Neuronal stem cell (in vitro differentiated cells): ENCODE measurements around the gene SPPL2C.
A peak's percentile ranks its signal among the peaks of the same experiment; 100 is the strongest.

Source experiments
- DNase-seq: peaks from one replicate; pipeline ENCODE4 v3.0.0-alpha.2; 2013; ENCODE audit warnings: low spot score
- H2AFZ ChIP-seq: one replicate; pipeline ENCODE4 v1.6.1; 2013; ENCODE audit warnings: mild to moderate bottlenecking, low read length, inconsistent platforms
- H2AK5ac ChIP-seq: 2 replicates; pipeline ENCODE4 v1.6.1; 2013; ENCODE audit warnings: low read depth, mild to moderate bottlenecking, inconsistent platforms, low read length, moderate library complexity, mixed read lengths
- H2BK120ac ChIP-seq: 2 replicates; pipeline ENCODE4 v1.6.1; 2013; ENCODE audit warnings: low read depth, mild to moderate bottlenecking, inconsistent platforms, low read length, moderate library complexity, mixed read lengths
- H2BK12ac ChIP-seq: one replicate; pipeline ENCODE4 v1.6.1; 2013; ENCODE audit warnings: low read length, inconsistent platforms
- H2BK15ac ChIP-seq: 2 replicates; pipeline ENCODE4 v1.6.1; 2013; ENCODE audit warnings: mild to moderate bottlenecking, low read length, inconsistent platforms, mixed read lengths
- H2BK5ac ChIP-seq: one replicate; pipeline ENCODE4 v1.6.1; 2013; ENCODE audit warnings: inconsistent platforms, mild to moderate bottlenecking, low read length, moderate library complexity
- H3K14ac ChIP-seq: one replicate; pipeline ENCODE4 v1.6.1; 2013; ENCODE audit warnings: low read length, inconsistent platforms
- H3K18ac ChIP-seq: 2 replicates; pipeline ENCODE4 v1.6.1; 2013; ENCODE audit warnings: low read length, inconsistent platforms
- H3K23ac ChIP-seq: 2 replicates; pipeline ENCODE4 v1.6.1; 2013; ENCODE audit warnings: low read depth, mild to moderate bottlenecking, mixed read lengths, low read length, inconsistent platforms; ENCODE audit not compliant: poor library complexity
- H3K27ac ChIP-seq: replicated peaks from 3 replicates; pipeline ENCODE4 v1.5.1; 2013; ENCODE audit warnings: low read length, inconsistent platforms
- H3K27me3 ChIP-seq, 3 experiments: 2 replicates each; pipeline ENCODE4 v1.6.1; 2013; ENCODE audit warnings: low read length in 3 of 3, mild to moderate bottlenecking in 2 of 3, inconsistent platforms in 1 of 3, low read depth in 1 of 3, mixed read lengths in 1 of 3, moderate library complexity in 1 of 3; ENCODE audit not compliant: control insufficient read depth in 3 of 3, insufficient read depth in 3 of 3
- H3K36me3 ChIP-seq, 2 donors: replicated peaks in 1 of 2; 2 replicates each; pipeline ENCODE4 v1.6.1; 2013; ENCODE audit warnings: low read length in 2 of 2; ENCODE audit not compliant: control insufficient read depth in 2 of 2, insufficient read depth in 2 of 2
- H3K4ac ChIP-seq: 2 replicates; pipeline ENCODE4 v1.6.1; 2013; ENCODE audit warnings: inconsistent platforms, mild to moderate bottlenecking, low read length, moderate library complexity
- H3K4me1 ChIP-seq, 2 donors: 1 replicate in 1 of 2; 2 replicates in 1 of 2; pipeline ENCODE4 v1.6.1; 2013; ENCODE audit warnings: low read length in 2 of 2, low read depth in 1 of 2; ENCODE audit not compliant: control insufficient read depth in 2 of 2, insufficient read depth in 1 of 2
- H3K4me2 ChIP-seq: one replicate; pipeline ENCODE4 v1.6.1; 2013; ENCODE audit warnings: mild to moderate bottlenecking, low read length, inconsistent platforms; ENCODE audit not compliant: insufficient read depth, poor library complexity, severe bottlenecking
- H3K4me3 ChIP-seq, 2 donors: 2 replicates each; pipeline ENCODE4 v1.5.1; 2013; ENCODE audit warnings: low read length in 2 of 2, mild to moderate bottlenecking in 2 of 2, inconsistent platforms in 1 of 2, moderate library complexity in 1 of 2
- H3K79me1 ChIP-seq: one replicate; pipeline ENCODE4 v1.6.1; 2013; ENCODE audit warnings: low read depth, mild to moderate bottlenecking, inconsistent platforms, low read length, moderate library complexity
- H3K9ac ChIP-seq: one replicate; pipeline ENCODE4 v1.6.1; 2013; ENCODE audit warnings: mild to moderate bottlenecking, low read depth, low read length, inconsistent platforms; ENCODE audit not compliant: poor library complexity
- H3K9me3 ChIP-seq, 2 donors: replicated peaks in 1 of 2; 2 replicates each; pipeline versions ENCODE3 to v1.6.1; 2013; ENCODE audit warnings: low read length in 2 of 2, mild to moderate bottlenecking in 2 of 2, inconsistent platforms in 1 of 2, low read depth in 1 of 2, mixed read lengths in 1 of 2, moderate library complexity in 1 of 2; ENCODE audit not compliant: control insufficient read depth in 2 of 2, insufficient read depth in 1 of 2
- H4K8ac ChIP-seq: one replicate; pipeline ENCODE4 v1.6.1; 2013; ENCODE audit warnings: low read depth, mild to moderate bottlenecking, inconsistent platforms, low read length, moderate library complexity
- H4K91ac ChIP-seq: one replicate; pipeline ENCODE4 v1.6.1; 2013; ENCODE audit warnings: low read length, low read depth, mild to moderate bottlenecking, inconsistent platforms; ENCODE audit not compliant: poor library complexity
- WGBS, 2 donors: extraction: QIAGEN DNeasy Blood & Tissue Kit; methylation state at CpG; one replicate each; pipeline ENCODE4 v1.1.7; 2013; ENCODE audit warnings: missing lambda C conversion rate in 2 of 2, mixed read lengths in 1 of 2; ENCODE audit not compliant: insufficient read length in 2 of 2, insufficient replicate concordance in 1 of 2; ENCODE audit errors: extremely low coverage in 2 of 2; 5-methylcytosine and 5-hydroxymethylcytosine counted together

SPPL2C gene

DNA sequence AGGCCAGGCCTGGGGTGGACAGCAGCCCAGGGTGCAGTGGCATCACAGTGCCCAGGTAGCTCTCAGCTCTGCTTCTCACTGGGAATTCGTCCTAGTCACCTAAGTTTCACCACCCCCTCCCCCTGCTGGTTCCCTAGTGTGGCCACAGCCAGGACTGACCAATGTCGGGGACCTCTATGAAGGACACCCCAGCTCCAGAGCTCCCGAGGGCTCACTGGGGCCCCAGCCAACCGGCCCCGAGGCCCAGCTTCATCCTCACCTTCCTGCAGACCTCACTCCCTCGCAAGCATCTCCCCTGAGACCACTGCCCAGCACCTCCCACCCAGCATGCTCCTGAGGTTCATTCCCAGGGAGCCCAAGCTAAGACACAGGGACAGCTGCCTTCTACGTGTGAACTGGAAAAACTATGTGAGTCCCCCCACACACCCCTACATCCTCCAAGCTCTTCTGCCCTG is 4.9 kb downstream of the SPPL2C start:
- Histone ChIP-seq H2BK120ac (no peak overlapping the region), H3K27ac (no peak overlapping the region), H2AK5ac (peak overlapping the region; percentile 18), H3K4me2 (no peak overlapping the region), H3K9ac (peak overlapping the region; percentile 7), H3K9me3 (no peaks in the 10 kb centered on the region), H4K8ac (no peak overlapping the region), H3K23ac (no peak overlapping the region), H2BK12ac (no peak overlapping the region), H2AFZ (no peak overlapping the region), H2BK15ac (no peak overlapping the region), H3K27me3 (peaks cover 0 to 5% (median 0%) of the 10 kb centered on the region in 3 experiments), H2BK5ac (no peak overlapping the region), H3K79me1 (no peaks in the 10 kb centered on the region), H3K14ac (no peak overlapping the region), H4K91ac (no peak overlapping the region), H3K18ac (no peak overlapping the region), H3K4ac (no peak overlapping the region), H3K4me3 (no peak overlapping the region), H3K36me3 (no peaks in the 10 kb centered on the region), H3K4me1 (no peaks in the 10 kb centered on the region)
- no CpG with 5 or more reads among the region's 7 CpGs for WGBS, 2 donors
- no peak for DNase-seq

DNA sequence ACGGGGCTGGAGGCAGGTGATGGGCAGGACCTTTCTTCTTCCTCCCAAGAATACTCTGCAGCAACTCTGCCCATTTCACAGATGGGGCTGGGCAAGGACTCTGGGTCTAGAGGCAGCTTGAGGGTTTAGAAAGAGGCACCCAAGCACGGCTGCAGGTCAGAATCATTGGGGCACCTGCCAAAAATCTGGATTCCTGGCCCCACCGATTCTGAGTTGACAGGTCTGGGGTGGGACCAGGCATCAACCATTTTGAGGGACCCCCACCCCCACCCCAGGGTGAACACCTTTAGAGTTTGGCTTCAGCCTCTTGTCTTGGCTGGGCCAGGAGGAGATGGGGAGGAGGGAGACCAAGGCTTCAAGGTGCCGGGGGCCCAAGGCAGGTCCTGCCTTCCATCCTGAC is 5.3 kb downstream of the SPPL2C start:
- Histone ChIP-seq H4K91ac (no peak overlapping the region), H3K14ac (no peak overlapping the region), H2AK5ac (no peak overlapping the region), H3K27me3 (peaks cover 0 to 5% (median 0%) of the 10 kb centered on the region in 3 experiments), H2BK15ac (no peak overlapping the region), H3K9ac (no peak overlapping the region), H2BK120ac (no peak overlapping the region), H3K23ac (no peak overlapping the region), H3K4me3 (no peak overlapping the region), H3K4ac (no peak overlapping the region), H2AFZ (no peak overlapping the region), H2BK5ac (no peak overlapping the region), H3K18ac (no peak overlapping the region), H3K4me2 (no peak overlapping the region), H4K8ac (no peak overlapping the region), H3K4me1 (no peaks in the 10 kb centered on the region), H3K27ac (no peak overlapping the region), H3K36me3 (no peaks in the 10 kb centered on the region), H3K9me3 (no peaks in the 10 kb centered on the region), H2BK12ac (no peak overlapping the region), H3K79me1 (no peaks in the 10 kb centered on the region)
- no peak for DNase-seq
- WGBS, 2 donors = no CpG with 5 or more reads among the region's 4 CpGs

- H3K36me3 ChIP-seq = no peaks in the 10 kb centered on the region
Observed at GRCh38 chr17:45850468-45850867, 5.8 kb downstream of the SPPL2C start.

DNA sequence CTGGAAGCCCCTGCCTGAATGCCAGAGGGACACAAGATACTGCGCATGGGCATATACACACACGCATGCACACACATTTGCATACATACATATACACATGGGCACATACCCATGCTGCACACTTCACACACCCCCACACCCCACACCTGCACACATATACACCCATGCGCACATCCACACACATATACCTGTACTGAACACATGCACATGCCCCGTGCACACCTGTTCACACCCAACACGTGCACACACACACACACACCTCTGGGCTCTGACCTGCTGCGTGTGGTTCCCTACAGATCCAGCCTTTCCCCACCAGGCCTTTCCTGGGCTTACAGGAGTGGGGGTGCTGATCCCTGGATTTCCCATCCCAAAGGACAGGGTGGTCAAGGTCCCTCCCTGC is 6.3 kb downstream of the SPPL2C start:
- no peak overlapping the region for H3K4ac ChIP-seq
- no CpG with 5 or more reads among the region's 6 CpGs for WGBS, 2 donors

More at GRCh38 chr17:45850468-45850867, 5.8 kb downstream of the SPPL2C start:
- Histone ChIP-seq H3K27me3 (peaks cover 0 to 5% (median 0%) of the 10 kb centered on the region in 3 experiments), H3K9me3 (no peaks in the 10 kb centered on the region), H4K91ac (no peak overlapping the region), H3K79me1 (no peaks in the 10 kb centered on the region), H2BK5ac (no peak overlapping the region), H3K27ac (no peak overlapping the region), H3K4me1 (no peaks in the 10 kb centered on the region), H3K23ac (no peak overlapping the region), H3K9ac (no peak overlapping the region), H2AK5ac (no peak overlapping the region), H2BK120ac (no peak overlapping the region), H4K8ac (no peak overlapping the region), H2AFZ (no peak overlapping the region), H2BK15ac (no peak overlapping the region), H3K14ac (no peak overlapping the region), H3K4ac (no peak overlapping the region), H2BK12ac (no peak overlapping the region), H3K4me3 (no peak overlapping the region), H3K18ac (no peak overlapping the region), H3K4me2 (no peak overlapping the region)
- no CpG with 5 or more reads among the region's 5 CpGs for WGBS, 2 donors
- no peak for DNase-seq

More for the DNA sequence above, 6.3 kb downstream of the SPPL2C start:
- Histone ChIP-seq H3K23ac (peak overlapping the region; percentile 37), H2BK12ac (no peak overlapping the region), H2BK15ac (no peak overlapping the region), H2BK5ac (no peak overlapping the region), H3K79me1 (no peaks in the 10 kb centered on the region), H2AK5ac (no peak overlapping the region), H3K9me3 (no peaks in the 10 kb centered on the region), H3K36me3 (no peaks in the 10 kb centered on the region), H3K9ac (no peak overlapping the region), H4K91ac (no peak overlapping the region), H3K18ac (no peak overlapping the region), H2AFZ (no peak overlapping the region), H3K4me2 (no peak overlapping the region), H3K4me3 (no peak overlapping the region), H3K27ac (no peak overlapping the region), H4K8ac (no peak overlapping the region), H3K4me1 (no peaks in the 10 kb centered on the region), H3K14ac (peak overlapping the region; percentile 75), H3K27me3 (peaks cover 0 to 5% (median 0%) of the 10 kb centered on the region in 3 experiments), H2BK120ac (no peak overlapping the region)
- DNase-seq = no peak
